Activated CD4-positive, alpha-beta T cell treated with anti-CD3 and anti-CD28 coated beads for 1 hour (primary cell): ENCODE measurements around the gene RANGRF.

Source experiments
- DNase-seq: peaks from one replicate; pipeline ENCODE4 v3.0.0-alpha.2; 2020

RANGRF gene

DNA sequence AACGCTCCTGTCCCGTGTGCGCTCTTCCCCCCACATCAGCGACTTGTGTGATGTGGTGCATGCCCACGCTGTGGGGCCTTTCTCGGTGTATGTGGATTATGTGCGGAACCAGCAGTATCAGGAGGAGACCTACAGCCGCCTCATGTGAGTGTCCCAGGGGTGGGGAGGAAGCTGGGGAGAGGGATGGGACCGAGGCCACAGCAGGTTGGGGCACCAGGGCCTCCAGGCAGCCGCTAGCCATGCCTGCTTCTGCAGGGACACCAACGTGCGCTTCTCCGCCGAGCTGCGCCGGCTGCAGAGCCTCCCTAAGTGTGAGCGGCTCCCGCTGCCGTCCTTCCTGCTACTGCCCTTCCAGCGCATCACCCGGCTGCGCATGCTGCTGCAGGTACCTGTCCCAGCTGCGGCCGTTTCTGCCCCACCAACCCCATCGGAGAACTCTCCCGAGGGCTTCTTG is 27.3 kb downstream of the RANGRF start:
- no peak for DNase-seq

DNA sequence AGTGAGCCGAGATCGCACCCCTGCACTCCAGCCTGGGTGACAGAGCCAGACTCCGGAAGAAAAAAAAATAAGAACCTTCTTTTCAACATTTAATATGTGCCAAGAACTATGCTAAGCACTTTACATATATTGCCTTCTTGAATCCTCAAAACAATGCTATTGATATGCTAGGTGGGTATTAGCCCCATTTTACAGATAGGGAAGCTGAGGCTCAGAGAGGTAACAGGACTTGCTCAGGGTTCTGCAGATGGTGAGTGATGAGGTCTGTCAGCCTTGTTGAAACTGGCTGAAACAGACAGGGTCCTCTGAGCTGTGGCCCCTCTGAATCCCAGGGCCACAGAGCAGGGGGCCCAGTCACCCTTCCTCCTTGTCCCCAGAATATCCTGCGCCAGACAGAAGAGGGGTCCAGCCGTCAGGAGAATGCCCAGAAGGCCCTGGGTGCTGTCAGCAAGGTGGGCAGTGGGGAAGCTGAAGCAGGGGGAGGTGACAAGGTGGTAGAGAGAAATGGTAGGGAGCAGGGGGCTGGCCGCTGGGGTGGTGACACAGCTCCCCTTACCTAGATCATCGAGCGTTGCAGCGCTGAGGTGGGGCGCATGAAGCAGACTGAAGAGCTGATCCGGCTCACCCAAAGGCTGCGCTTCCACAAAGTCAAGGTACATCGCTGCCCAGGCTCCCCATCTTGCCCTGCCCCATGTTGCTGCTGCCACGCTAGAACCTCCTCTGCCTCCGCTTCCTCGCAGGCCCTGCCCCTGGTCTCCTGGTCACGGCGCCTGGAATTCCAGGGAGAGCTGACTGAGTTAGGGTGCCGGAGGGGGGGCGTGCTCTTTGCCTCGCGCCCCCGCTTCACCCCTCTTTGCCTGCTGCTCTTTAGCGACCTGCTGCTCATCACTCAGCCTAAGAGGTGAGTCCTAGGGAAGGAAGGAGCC is 29.8 kb downstream of the RANGRF start:
- no peak for DNase-seq

DNA sequence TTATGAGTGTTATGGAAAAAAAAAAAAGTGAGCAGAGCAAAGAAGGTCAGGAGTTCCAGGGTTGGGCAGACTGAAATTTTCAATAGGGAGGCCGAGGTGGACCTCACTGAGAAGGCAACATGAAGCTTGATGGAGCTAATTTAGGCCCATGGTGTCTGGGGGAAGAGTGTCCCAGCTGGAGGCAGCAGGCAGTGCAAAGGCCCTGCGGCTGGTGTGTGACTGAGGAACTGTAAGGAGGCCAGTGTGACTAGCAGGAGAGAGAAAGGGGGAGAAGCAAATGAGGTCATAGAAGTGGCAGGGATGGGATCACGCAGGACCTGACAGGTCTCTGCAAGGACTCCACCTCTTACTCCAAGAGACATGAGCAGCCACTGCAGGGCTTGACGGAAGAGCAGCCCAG is 31.8 kb downstream of the RANGRF start:
- no peak for DNase-seq

DNA sequence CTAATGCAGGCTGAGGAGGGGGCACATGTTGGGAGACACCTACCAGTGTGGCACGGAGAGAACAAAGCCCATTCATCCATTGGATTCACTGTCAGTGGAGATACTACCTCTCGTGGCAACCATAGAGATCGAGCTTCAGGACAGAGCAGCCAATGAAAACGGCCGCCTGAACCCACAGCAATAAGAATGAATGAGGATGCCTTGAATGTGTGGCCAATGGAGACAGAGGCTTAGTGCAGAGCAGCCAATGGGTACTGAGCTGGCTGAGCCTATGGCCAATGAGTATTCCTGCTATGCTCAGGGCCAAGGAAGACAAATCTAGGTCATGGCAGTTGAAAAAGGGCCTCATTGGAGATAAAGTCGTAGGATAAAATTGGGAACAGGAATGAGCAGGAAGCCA is 32.5 kb downstream of the RANGRF start:
- DNase-seq, result no peak

DNA sequence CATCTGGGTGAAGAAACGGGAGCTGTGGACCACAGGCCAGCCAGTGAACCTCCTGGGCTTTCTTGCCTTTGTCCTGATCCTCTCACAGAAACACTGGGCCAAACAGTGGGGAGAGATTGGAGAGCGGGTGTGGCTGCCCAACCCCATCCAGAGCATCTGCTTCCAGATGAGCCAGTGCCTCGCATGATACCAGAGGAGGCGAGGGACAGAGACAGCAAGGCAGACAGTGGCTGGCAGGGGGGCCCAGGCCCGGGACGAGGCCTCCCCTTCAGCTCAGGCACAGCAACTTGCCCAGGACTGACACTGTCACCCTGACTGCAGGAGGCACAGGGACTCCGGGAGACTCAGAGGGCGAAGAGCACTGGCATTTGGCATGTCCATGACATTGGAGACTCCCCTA is 33.6 kb downstream of the RANGRF start:
- no peak for DNase-seq

DNA sequence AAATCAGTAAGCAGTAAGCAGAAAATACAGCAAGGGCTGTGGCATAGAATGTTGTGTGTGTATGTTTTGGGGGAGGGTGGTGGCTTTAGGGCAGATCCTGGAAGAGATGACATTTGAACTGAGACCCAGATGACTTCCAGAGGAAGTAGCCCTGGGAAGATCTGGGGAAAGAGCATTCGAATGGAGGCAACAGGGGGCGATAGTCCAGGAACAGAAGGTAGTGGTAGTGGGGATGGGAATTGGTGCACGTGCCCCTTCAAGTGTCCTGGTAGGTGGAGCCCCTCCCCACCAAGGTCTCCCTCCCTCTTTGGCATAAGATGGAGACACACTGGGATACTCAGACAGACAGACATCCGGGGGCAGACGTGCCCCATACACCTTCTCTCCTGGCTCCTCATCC is 35.7 kb downstream of the RANGRF start:
- DNase-seq, result no peak

DNA sequence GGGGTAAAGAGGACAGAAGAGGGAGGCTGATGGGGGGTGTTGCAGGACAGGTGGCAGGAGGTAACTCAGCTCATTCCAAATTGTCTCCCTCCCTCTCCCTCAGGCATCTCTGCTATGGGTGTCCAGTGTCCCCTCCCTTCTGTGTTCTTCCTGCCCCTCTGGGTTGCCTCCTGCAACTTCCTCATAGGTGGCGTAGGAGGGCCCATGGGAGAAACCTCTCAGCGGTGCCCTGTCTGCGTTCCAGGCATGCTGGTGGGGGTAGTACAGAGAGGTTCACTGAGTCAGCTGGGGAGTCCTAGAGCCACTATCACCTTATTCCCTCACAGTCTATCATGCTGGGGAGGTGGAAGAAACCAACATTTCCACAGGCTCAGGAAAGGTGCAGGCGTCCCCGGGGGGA is 36.5 kb downstream of the RANGRF start:
- no peak for DNase-seq

DNA sequence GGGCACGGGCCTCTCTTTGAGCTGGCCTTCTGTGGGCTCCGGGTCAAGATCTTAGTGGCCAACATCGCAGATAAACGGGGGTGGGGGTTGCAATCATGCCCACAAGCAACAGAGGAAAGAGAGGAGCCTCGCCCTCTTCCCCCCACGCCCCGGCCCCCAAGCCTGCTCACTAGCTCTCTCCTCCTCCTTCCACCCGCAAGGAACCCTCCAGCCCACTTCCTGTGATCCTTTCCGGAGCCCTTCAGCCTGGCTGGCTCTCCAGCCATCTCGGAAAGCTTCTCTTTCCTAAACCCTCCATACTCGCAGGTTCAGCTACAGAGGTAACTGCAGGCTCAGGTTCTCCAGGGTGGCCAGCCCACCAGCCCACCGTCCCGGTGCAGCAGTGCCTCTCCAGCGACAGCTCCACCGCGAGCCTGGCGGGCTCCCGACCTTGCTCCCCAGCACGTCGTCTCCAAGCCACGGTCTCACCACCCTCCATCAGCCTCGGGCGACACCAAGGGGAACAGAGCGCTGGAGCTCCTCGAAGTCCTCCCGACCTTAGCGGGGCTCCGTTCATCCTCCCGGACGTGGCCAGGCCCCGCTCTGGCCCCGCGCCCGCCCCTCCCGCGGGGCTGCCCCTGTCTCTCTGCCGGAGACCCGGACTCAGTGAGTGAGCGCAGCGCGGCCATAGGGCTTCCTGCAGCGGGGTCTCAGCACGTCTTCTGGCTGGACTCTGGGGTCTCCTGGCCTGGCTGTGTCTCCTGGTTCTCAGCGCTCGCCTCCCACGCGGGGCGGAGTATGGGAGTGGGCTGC is 38.2 kb downstream of the RANGRF start:
- no peak for DNase-seq

DNA sequence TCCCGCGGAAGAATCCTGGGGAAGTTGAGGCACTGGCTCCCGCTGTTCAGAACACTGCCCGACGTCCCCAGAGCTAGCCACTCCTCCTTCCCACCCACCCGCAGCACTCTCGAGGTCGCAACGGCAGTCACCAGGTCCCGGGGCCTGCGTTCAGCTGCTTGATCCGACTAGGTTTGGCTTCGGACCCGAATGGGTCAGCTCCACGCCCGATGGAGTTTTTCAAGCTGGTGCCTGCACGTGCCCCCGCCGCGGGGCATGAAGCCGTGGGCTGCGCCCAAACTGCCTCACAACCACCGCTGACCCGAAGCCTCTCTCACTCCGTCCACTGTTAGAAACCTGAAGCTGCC is 38.8 kb downstream of the RANGRF start:
- no peak for DNase-seq

DNA sequence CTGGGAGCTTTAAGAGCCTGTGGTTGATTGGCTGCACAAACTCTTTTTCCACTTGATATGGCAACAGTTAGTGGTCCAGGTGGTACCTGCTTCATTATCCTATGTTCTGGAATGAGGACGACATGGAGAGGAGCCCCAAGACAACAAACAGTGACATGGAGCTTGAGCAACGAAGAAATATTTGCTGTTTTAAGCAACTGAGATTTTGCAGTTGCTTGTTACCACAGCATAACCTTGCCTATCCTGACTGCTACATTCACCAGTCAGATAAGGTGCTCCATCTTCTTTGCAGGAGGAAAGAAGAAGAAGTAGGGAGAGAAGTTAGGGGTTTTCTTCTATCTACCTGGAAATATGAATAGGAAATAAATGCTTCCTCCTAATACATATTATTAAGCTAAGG is 43.7 kb downstream of the RANGRF start:
- DNase-seq, result no peak

DNA sequence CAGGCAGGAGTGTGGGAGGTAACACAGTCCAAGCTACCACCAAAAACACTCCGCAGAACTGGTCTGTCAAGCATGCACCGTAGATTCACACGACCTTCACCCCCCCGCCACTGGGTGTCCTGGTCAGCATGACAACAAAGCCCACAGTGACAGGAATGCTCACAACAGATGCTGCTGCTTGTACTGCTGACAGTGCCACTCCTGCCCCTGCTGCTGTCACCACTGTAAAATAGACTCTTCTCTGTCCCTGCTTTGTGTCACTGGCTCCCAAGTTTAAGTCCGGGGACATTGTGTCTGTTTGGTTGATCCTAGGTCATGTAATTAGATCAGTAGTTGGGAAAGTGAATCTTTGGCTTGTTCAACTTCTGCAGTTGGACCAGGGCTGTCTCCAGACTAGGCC is 44.2 kb downstream of the RANGRF start:
- no peak for DNase-seq

DNA sequence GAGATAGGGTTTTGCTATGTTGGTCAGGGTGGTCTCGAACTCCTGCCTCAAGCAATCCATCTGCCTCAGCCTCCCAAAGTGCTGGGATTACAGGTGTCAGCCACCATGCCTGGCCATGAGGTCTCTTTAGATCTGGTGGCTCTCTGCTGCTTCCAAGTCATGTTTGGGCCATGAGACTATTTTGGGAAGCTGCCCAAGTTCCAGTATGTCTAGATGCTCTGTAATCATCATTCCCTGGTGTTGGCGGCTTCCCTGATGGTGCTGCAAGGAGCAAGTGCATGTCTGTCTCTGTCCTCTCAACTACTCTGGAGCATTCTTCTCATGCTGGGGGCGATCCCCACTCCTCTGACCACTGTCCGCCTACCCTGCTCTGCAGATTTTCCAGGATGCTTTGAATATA is 44.8 kb downstream of the RANGRF start:
- DNase-seq, result no peak

DNA sequence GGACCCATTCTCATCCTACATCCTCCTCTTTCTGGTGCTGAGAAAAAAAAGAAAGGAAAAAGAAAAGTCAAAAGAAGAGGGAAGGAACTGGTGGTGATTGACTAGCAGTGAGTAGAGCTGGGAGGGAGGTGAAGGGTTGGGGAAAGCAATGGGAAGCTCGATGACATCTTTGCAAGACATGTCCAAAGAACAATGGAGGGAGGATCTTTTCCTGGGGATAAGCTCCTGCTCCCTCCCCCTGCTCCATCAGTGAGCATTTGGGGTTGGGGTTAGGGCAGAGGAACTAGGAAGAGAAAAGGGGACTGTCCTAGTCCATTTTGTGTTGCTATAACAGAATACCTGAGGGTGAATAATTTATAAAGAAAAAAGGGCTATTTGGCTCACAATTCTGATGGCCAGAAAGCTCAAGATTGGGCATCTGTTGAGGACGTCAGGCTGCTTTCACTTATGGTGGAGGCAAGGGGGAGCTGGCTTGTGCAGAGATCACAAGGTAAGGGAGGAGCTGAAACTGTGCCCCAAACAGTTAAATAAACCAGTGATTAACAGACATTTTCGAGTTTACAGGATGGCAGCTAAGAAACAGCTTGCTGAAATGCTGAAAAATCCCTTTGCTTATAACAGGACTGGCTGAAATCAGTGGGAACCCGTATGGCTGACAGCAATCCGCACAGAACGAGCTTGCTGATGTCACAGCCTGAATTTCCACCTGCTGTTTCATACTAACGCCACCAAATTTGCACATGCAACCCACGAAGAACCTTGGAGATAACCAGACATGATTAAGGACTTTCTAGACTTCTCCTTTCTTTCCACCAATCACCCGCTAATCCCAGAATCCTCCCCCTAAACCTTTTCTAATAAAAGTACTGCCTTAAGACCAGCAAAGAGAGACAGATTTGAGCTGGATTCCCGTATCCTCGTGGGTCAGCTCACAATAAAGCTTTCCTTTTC is 49.6 kb downstream of the RANGRF start:
- no peak for DNase-seq

DNA sequence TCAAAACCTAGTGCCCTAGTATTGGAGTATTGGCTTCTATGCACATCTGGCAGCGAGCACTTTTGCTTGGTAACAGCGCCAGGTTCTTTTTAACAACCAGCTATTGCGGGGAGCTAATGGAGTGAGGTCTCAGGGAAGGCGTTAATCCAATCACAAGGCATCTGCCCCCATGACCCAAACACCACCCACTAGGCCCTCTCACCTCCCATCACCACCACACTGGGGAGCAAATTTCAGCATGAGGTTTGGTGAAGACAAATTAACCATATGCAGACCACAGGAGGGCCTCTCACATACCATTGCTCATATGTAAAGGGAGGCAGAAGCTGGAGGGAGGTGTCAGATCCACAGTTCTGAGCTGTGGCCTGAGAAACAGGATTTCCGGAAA is 50.3 kb downstream of the RANGRF start:
- no peak for DNase-seq

DNA sequence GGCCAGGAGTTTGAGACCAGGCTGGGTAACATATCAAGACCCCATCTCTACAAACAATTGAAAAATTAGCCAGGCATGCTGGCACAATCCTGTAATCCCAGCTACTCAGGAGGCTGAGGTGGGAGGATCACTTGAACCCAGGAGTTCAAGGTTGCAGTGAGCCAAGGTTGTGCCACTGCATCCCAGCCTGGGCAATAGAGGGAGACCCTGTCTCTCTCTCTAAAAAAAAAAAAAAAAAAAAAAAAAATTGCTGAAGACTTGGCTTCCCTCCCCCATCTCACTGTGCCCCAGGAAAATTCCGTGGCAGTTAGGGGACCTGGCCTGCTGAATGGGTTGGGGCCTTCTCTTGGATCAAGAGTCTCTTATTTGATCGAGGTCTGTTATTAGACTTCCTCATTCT is 51.1 kb downstream of the RANGRF start, which contains the start of gene ODF4:
ODF4 (plus strand) TSS at position 301 of the 400 bp plus-strand sequence. CDS start 212 bp downstream, outside the sequence.
- no peak for DNase-seq
